IMR-90 (cell line): ENCODE results near the gene CD2BP2. TPM values are rescaled to one million over a fixed set of nuclear protein-coding genes. Genes with fewer than 3 reads are reported as not detected.
"Not testable (repeated sequence)": the region's sequence is repeated elsewhere in the genome, so short reads cannot be mapped to it uniquely, and the experiment has no call there.

Source experiments
- ATAC-seq: fragments of 200-7000 bp; cut with Tn5 transposase; 2 replicates; pipeline ENCODE4 v1.9.1; 2020; ENCODE audit warnings: low read depth, mild to moderate bottlenecking, moderate library complexity
- BruUV-seq: library from RNA; stranded (reverse); fragments of 400-500 nt; replicated peaks from 2 replicates; lab custom pipeline; 2021; lab: Mats Ljungman, UMichigan
- CTCF ChIA-PET: fragments of 300-600 bp; formaldehyde crosslinking; extraction: SDS; loops from one replicate; lab custom pipeline; 2021; ENCODE audit warnings: antibody characterized with exemption; lab: Yijun Ruan, JAX
- POLR2A ChIA-PET: fragments of 300-600 bp; sonication (Branson Sonifier 250); formaldehyde crosslinking; loops from one replicate; lab custom pipeline; 2022; ENCODE audit warnings: antibody characterized with exemption; ENCODE audit not compliant: unreplicated experiment; lab: Charles Lee
- DNase-seq: peaks from one replicate; pipeline ENCODE4 v3.0.0; 2013
- H2AFZ ChIP-seq: replicated peaks from 2 replicates; pipeline ENCODE3; 2013; ENCODE audit warnings: low read length, mild to moderate bottlenecking; ENCODE audit not compliant: poor library complexity
- H2AK5ac ChIP-seq: 2 replicates; pipeline ENCODE4 v1.6.1; 2013; ENCODE audit warnings: low read depth, low read length, inconsistent platforms
- H2AK9ac ChIP-seq: replicated peaks from 2 replicates; pipeline ENCODE3; 2013; ENCODE audit warnings: mild to moderate bottlenecking, low read depth, low read length, moderate library complexity; ENCODE audit not compliant: poor library complexity
- H2BK120ac ChIP-seq: 2 replicates; pipeline ENCODE4 v1.6.1; 2013; ENCODE audit warnings: low read depth, low read length, inconsistent platforms
- H2BK15ac ChIP-seq: 3 replicates; pipeline ENCODE4 v1.6.1; 2013; ENCODE audit warnings: low read depth, low read length, inconsistent platforms
- H2BK20ac ChIP-seq: 2 replicates; pipeline ENCODE4 v1.6.1; 2013; ENCODE audit warnings: low read depth, mild to moderate bottlenecking, inconsistent platforms, low read length, moderate library complexity
- H2BK5ac ChIP-seq: 2 replicates; pipeline ENCODE4 v1.6.1; 2013; ENCODE audit warnings: mild to moderate bottlenecking, low read depth, low read length, inconsistent platforms; ENCODE audit not compliant: poor library complexity, severe bottlenecking
- H3K14ac ChIP-seq: replicated peaks from 2 replicates; pipeline ENCODE4 v1.6.1; 2013; ENCODE audit warnings: low read depth, low read length, inconsistent platforms
- H3K18ac ChIP-seq: 2 replicates; pipeline ENCODE4 v1.6.1; 2013; ENCODE audit warnings: low read depth, low read length, control low read depth
- H3K23ac ChIP-seq: 2 replicates; pipeline ENCODE4 v1.6.1; 2013; ENCODE audit warnings: low read depth, low read length, inconsistent platforms
- H3K27ac ChIP-seq: 2 replicates; pipeline ENCODE4 v1.5.1; 2013; ENCODE audit warnings: mild to moderate bottlenecking, control low read depth, low read length; ENCODE audit not compliant: insufficient read depth
- H3K27me3 ChIP-seq: 2 replicates; pipeline ENCODE4 v1.6.1; 2013; ENCODE audit warnings: low read length; ENCODE audit not compliant: control insufficient read depth, insufficient read depth
- H3K36me3 ChIP-seq: 2 replicates; pipeline ENCODE4 v1.6.1; 2013; ENCODE audit warnings: low read length, mixed read lengths; ENCODE audit not compliant: control insufficient read depth, insufficient read depth
- H3K4ac ChIP-seq: 2 replicates; pipeline ENCODE4 v1.6.1; 2013; ENCODE audit warnings: low read depth, low read length, inconsistent platforms
- H3K4me1 ChIP-seq: 2 replicates; pipeline ENCODE4 v1.6.1; 2013; ENCODE audit warnings: low read length, mixed read lengths; ENCODE audit not compliant: control insufficient read depth, insufficient read depth
- H3K4me2 ChIP-seq: 2 replicates; pipeline ENCODE4 v1.6.1; 2013; ENCODE audit warnings: low read depth, mild to moderate bottlenecking, control low read depth, low read length, moderate library complexity
- H3K4me3 ChIP-seq: 2 replicates; pipeline ENCODE4 v1.5.1; 2013; ENCODE audit warnings: low read depth, mild to moderate bottlenecking, control low read depth, low read length, moderate library complexity; ENCODE audit not compliant: insufficient read depth
- H3K56ac ChIP-seq: 2 replicates; pipeline ENCODE4 v1.6.1; 2013; ENCODE audit warnings: low read length, inconsistent platforms; ENCODE audit not compliant: insufficient read depth; ENCODE audit errors: extremely low read depth
- H3K79me1 ChIP-seq, 2 experiments: 2 replicates each; pipeline ENCODE4 v1.6.1; 2013; ENCODE audit warnings: low read length in 2 of 2, inconsistent platforms in 1 of 2, low read depth in 1 of 2
- H3K9ac ChIP-seq: 2 replicates; pipeline ENCODE4 v1.6.1; 2013; ENCODE audit warnings: low read depth, low read length, control low read depth
- H3K9me1 ChIP-seq: 2 replicates; pipeline ENCODE4 v1.6.1; 2013; ENCODE audit warnings: low read length, inconsistent platforms; ENCODE audit not compliant: insufficient read depth
- H3K9me3 ChIP-seq: 2 replicates; pipeline ENCODE4 v1.6.1; 2013; ENCODE audit warnings: low read length; ENCODE audit not compliant: control insufficient read depth, insufficient read depth
- H4K20me1 ChIP-seq: 2 replicates; pipeline ENCODE4 v1.6.1; 2013; ENCODE audit warnings: low read length, inconsistent platforms; ENCODE audit not compliant: insufficient read depth
- H4K5ac ChIP-seq: 2 replicates; pipeline ENCODE4 v1.6.1; 2013; ENCODE audit warnings: mild to moderate bottlenecking, low read depth, low read length, control low read depth
- H4K8ac ChIP-seq, 2 experiments: 2 replicates each; pipeline ENCODE4 v1.6.1; 2013; ENCODE audit warnings: low read depth in 2 of 2, low read length in 2 of 2, control low read depth in 1 of 2, inconsistent platforms in 1 of 2
- H4K91ac ChIP-seq: 2 replicates; pipeline ENCODE4 v1.6.1; 2013; ENCODE audit warnings: low read depth, low read length, inconsistent platforms; ENCODE audit not compliant: insufficient read depth
- WGBS, 2 experiments: methylation state at CpG; one replicate each; pipeline versions ENCODE4 v1.1.5 to v1.1.7; 2013; ENCODE audit warnings: missing lambda C conversion rate in 2 of 2; ENCODE audit not compliant: insufficient read length in 1 of 2; ENCODE audit errors: extremely low coverage in 2 of 2; 5-methylcytosine and 5-hydroxymethylcytosine counted together
- dilution Hi-C: fragments of 300-500 bp; cut with HindIII; formaldehyde crosslinking; loops from one replicate; pipeline ENCODE4 v1.14.3; 2018; ENCODE audit warnings: low sequenced_read_pairs; ENCODE audit not compliant: unreplicated experiment
- in situ Hi-C: fragments of 300-500 bp; cut with MboI; formaldehyde crosslinking; loops from 3 replicates; pipeline ENCODE4 v1.14.3; 2019; ENCODE audit warnings: low sequenced_read_pairs, inconsistent platforms, mixed read lengths
- intact Hi-C: fragments of 100-400 bp; cut with micrococcal nuclease; formaldehyde crosslinking; loops from 2 replicates; pipeline ENCODE4 v1.10.0; 2022
- polyA plus RNA-seq, 3 experiments: library from polyadenylated mRNA; depleted of rRNA; stranded (reverse); fragments of >200 nt; gene quantifications; 2 replicates each; pipeline ENCODE4 v1.2.3, GENCODE V29; 2012; ENCODE audit warnings: low replicate concordance in 1 of 3
- total RNA-seq: library from RNA; depleted of rRNA; stranded (reverse); fragments of >200 nt; gene quantifications from 2 replicates; pipeline ENCODE4 v1.2.3, GENCODE V29; 2012

The CD2BP2 gene
- total and polyA plus RNA-seq, 2 of the 4 experiments (the other 2 are of a cell fraction), result 29.6 to 41.1 TPM

- H2AK9ac ChIP-seq, H2BK15ac ChIP-seq, BruUV-seq, POLR2A ChIA-PET, ATAC-seq, H3K9ac ChIP-seq, H3K36me3 ChIP-seq, in situ Hi-C loops, H4K5ac ChIP-seq, H3K9me1 ChIP-seq, dilution Hi-C loops, CTCF ChIA-PET, H3K4ac ChIP-seq, intact Hi-C loops, H2AFZ ChIP-seq, H2AK5ac ChIP-seq, H3K27ac ChIP-seq, H2BK120ac ChIP-seq, H3K79me1 ChIP-seq, H3K14ac ChIP-seq, H2BK20ac ChIP-seq, H2BK5ac ChIP-seq, H3K9me3 ChIP-seq, H3K4me3 ChIP-seq, H4K91ac ChIP-seq, H4K20me1 ChIP-seq, H3K56ac ChIP-seq, H3K4me2 ChIP-seq, DNase-seq, H3K18ac ChIP-seq, H3K23ac ChIP-seq, H3K4me1 ChIP-seq, H4K8ac ChIP-seq, H3K27me3 ChIP-seq: not testable (repeated sequence)
- WGBS, 2 experiments, result no CpG with 5 or more reads among the region's 11 CpGs
These were observed 11.7 kb downstream of the CD2BP2 start for GRCh38 chr16:30343491-30343820.
